Endothelial cell of umbilical vein (primary cell): ENCODE measurements around the gene INPP5A. TPM values are rescaled to one million over a fixed set of nuclear protein-coding genes. Genes with fewer than 3 reads are reported as not detected.

Source experiments
- BruUV-seq: library from RNA; stranded (reverse); fragments of 400-500 nt; replicated peaks from 2 replicates; lab custom pipeline; 2021; lab: Mats Ljungman, UMichigan
- CTCF ChIA-PET: fragments of 300-600, 350-600 bp; sonication (Branson Sonifier 250); formaldehyde crosslinking; loops from one replicate; lab custom pipeline; 2021; ENCODE audit warnings: antibody characterized with exemption, inconsistent platforms; lab: Charles Lee
- POLR2A ChIA-PET: fragments of 300-600, 350-600 bp; sonication (Branson Sonifier 250); formaldehyde crosslinking; loops from one replicate; lab custom pipeline; 2021; ENCODE audit warnings: antibody characterized with exemption, inconsistent platforms; lab: Charles Lee
- DNase-seq: peaks from one replicate; pipeline ENCODE4 v3.0.0-alpha.2; 2011; ENCODE audit warnings: low read depth, low spot score
- FAIRE-seq: peaks from 2 replicates; lab custom pipeline; 2011; peaks lifted over from hg19 to GRCh38; lab: Jason Lieb, UNC
- H2AFZ ChIP-seq: 2 replicates; pipeline ENCODE4 v1.6.0; 2012; ENCODE audit warnings: low read depth, low read length, control low read depth, inconsistent platforms
- H3K27ac ChIP-seq: 2 replicates; pipeline ENCODE4 v1.5.1; 2011; ENCODE audit warnings: low read depth, mild to moderate bottlenecking, control low read depth, low read length, moderate library complexity; ENCODE audit not compliant: insufficient read depth
- H3K27me3 ChIP-seq, 2 experiments: 2 replicates each; pipeline versions ENCODE4 v1.6.0 to v1.6.1; 2011; ENCODE audit warnings: low read length in 2 of 2, mixed read lengths in 1 of 2; ENCODE audit not compliant: control insufficient read depth in 2 of 2, insufficient read depth in 2 of 2
- H3K36me3 ChIP-seq, 2 experiments: 2 replicates in 1 of 2; 3 replicates in 1 of 2; pipeline ENCODE4 v1.5.1; 2011; ENCODE audit warnings: low read length in 2 of 2, mild to moderate bottlenecking in 1 of 2, moderate library complexity in 1 of 2; ENCODE audit not compliant: control insufficient read depth in 2 of 2, insufficient read depth in 2 of 2; ENCODE audit errors: extremely low read depth in 1 of 2
- H3K4me1 ChIP-seq: 3 replicates; pipeline ENCODE4 v1.5.1; 2011; ENCODE audit warnings: mild to moderate bottlenecking, low read length; ENCODE audit not compliant: control insufficient read depth, insufficient read depth; ENCODE audit errors: extremely low read depth
- H3K4me2 ChIP-seq: 2 replicates; pipeline ENCODE4 v1.6.1; 2011; ENCODE audit warnings: low read length, control low read depth, mixed read lengths; ENCODE audit not compliant: insufficient read depth
- H3K4me3 ChIP-seq, 3 experiments: fragments of 200-600 bp in 1 of 3; sonication (generic), shearing (Covaris generic) in 1 of 3; replicated peaks in 1 of 3; 2 replicates each; pipeline ENCODE4 v1.5.1; 2011 to 2016; ENCODE audit warnings: control low read depth in 3 of 3, low read length in 3 of 3, mild to moderate bottlenecking in 2 of 3, inconsistent platforms in 1 of 3, low read depth in 1 of 3, moderate library complexity in 1 of 3; ENCODE audit not compliant: insufficient read depth in 1 of 3
- H3K79me2 ChIP-seq: 2 replicates; pipeline ENCODE4 v1.6.0; 2012; ENCODE audit warnings: low read length, inconsistent platforms; ENCODE audit not compliant: control insufficient read depth, insufficient read depth
- H3K9ac ChIP-seq: replicated peaks from 2 replicates; pipeline ENCODE3; 2011; ENCODE audit warnings: low read length, control low read depth; ENCODE audit not compliant: insufficient read depth; ENCODE audit errors: extremely low read depth
- H3K9me1 ChIP-seq: replicated peaks from 3 replicates; pipeline ENCODE4 v1.6.0; 2011; ENCODE audit warnings: mild to moderate bottlenecking, low read length; ENCODE audit not compliant: control insufficient read depth, insufficient read depth; ENCODE audit errors: extremely low read depth
- H3K9me3 ChIP-seq: replicated peaks from 2 replicates; pipeline ENCODE4 v1.5.1; 2012; ENCODE audit warnings: low read length, inconsistent platforms; ENCODE audit not compliant: control insufficient read depth, insufficient read depth
- H4K20me1 ChIP-seq: replicated peaks from 2 replicates; pipeline ENCODE3; 2011; ENCODE audit warnings: mild to moderate bottlenecking, low read length; ENCODE audit not compliant: control insufficient read depth, insufficient read depth; ENCODE audit errors: extremely low read depth
- EZH2 ChIP-seq: IDR thresholded peaks from 2 replicates; pipeline ENCODE4 v1.6.1; 2012; ENCODE audit warnings: borderline replicate concordance, low read depth, mild to moderate bottlenecking, moderate library complexity, low read length, inconsistent platforms; ENCODE audit not compliant: severe bottlenecking
- FOS ChIP-seq: IDR thresholded peaks from 2 replicates; pipeline ENCODE4 v1.6.1; 2011; ENCODE audit warnings: mild to moderate bottlenecking, low read length, moderate library complexity, borderline replicate concordance; ENCODE audit not compliant: insufficient read depth
- GATA2 ChIP-seq: IDR thresholded peaks from 2 replicates; pipeline ENCODE4 v1.7.0; 2011; ENCODE audit warnings: low read depth, mild to moderate bottlenecking, moderate library complexity, mixed read lengths, low read length; ENCODE audit not compliant: insufficient read length, insufficient read depth
- POLR2A ChIP-seq: IDR thresholded peaks from 2 replicates; pipeline ENCODE4 v1.6.1; 2012; ENCODE audit warnings: low read depth, mild to moderate bottlenecking, control low read depth, low read length
- POLR2AphosphoS5 ChIP-seq: IDR thresholded peaks from 2 replicates; pipeline ENCODE4 v1.6.1; 2012; ENCODE audit warnings: low read depth, mild to moderate bottlenecking, control low read depth, low read length, moderate library complexity; ENCODE audit not compliant: insufficient read depth
- dilution Hi-C: fragments of 300-500 bp; cut with MboI; formaldehyde crosslinking; loops from one replicate; pipeline ENCODE4 v1.15.0; 2019; ENCODE audit warnings: low sequenced_read_pairs; ENCODE audit not compliant: extremely low pct_ligation_motif_present
- intact Hi-C: fragments of 100-400 bp; cut with micrococcal nuclease; formaldehyde crosslinking; loops from one replicate; pipeline ENCODE4 v1.10.0; 2022
- polyA plus RNA-seq, 4 experiments: library from polyadenylated mRNA; depleted of rRNA in 3 of 4; stranded (reverse) in 3 of 4; unstranded in 1 of 4; fragments of >200 nt; gene quantifications; 2 replicates each; pipeline versions ENCODE4 v1.2.1 to v1.2.3, GENCODE V29; 2011 to 2012; ENCODE audit warnings: missing spikeins in 1 of 4
- total RNA-seq: library from RNA; stranded (reverse); gene quantifications from 2 replicates; pipeline ENCODE4 v1.2.3, GENCODE V29; 2021
- TF ChIP-seq, protein P1 (sequence below): IDR thresholded peaks from 2 replicates; pipeline ENCODE4 v1.6.1; 2011; ENCODE audit not compliant: insufficient read depth, insufficient read length

INPP5A gene
- total and polyA plus RNA-seq, 2 donors (not counting 3 experiments of a cell fraction or from before 2014, with no cell fraction given), result 22.9 to 33.2 TPM

GRCh38 chr10:132681858-132682755 lies 144.5 kb downstream of the INPP5A start:
- FAIRE-seq (no peak), DNase-seq (no peak)
- Histone ChIP-seq H3K4me2 (no peak overlapping the region), H3K9me3 (no peaks in the 10 kb centered on the region), H3K4me1 (peaks cover 10% of the 10 kb centered on the region), H3K27ac (no peak overlapping the region), H3K27me3 (no peaks in the 10 kb centered on the region), H3K4me3 (no peak overlapping the region), H3K9ac (no peak overlapping the region), H3K36me3 (no peaks in the 10 kb centered on the region), H3K9me1 (no peaks in the 10 kb centered on the region), H4K20me1 (no peaks in the 10 kb centered on the region), H2AFZ (no peak overlapping the region), H3K79me2 (peaks cover 21% of the 10 kb centered on the region)
- TF ChIP-seq FOS (no peak), POLR2AphosphoS5 (no peak), EZH2 (no peak), POLR2A (no peak), GATA2 (no peak)
- TF ChIP-seq, protein P1, sequence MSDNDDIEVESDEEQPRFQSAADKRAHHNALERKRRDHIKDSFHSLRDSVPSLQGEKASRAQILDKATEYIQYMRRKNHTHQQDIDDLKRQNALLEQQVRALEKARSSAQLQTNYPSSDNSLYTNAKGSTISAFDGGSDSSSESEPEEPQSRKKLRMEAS, result no peak
- ChIA-PET CTCF (no interaction called here), POLR2A (no interaction called here)
- no TSS peak for BruUV-seq
- dilution Hi-C loops (no loop called here), intact Hi-C loops (no loop called here)
